Tibial nerve (tissue), 4 donors: Measurements from ENCODE around the gene LYPD5. TPM values are rescaled to one million over a fixed set of nuclear protein-coding genes. Genes with fewer than 3 reads are reported as not detected.

ENCODE experiments used
- DNase-seq, 2 donors: peaks; one replicate each; pipeline ENCODE4 v3.0.0-alpha.2; 2019; ENCODE audit warnings: low spot score in 2 of 2
- H3K27ac ChIP-seq, 4 donors: fragments of 200-600 bp; sonication (generic) in 3 of 4; one replicate each; pipeline ENCODE4 v1.5.1; 2017 to 2019; ENCODE audit warnings: mild to moderate bottlenecking in 1 of 4
- H3K27me3 ChIP-seq, 2 donors: fragments of 200-600 bp; sonication (generic) in 1 of 2; one replicate each; pipeline versions ENCODE4 v1.5.1 to v1.6.0; 2017 to 2019
- H3K36me3 ChIP-seq, 3 donors: fragments of 200-600 bp; sonication (generic); one replicate each; pipeline ENCODE4 v1.5.1; 2018 to 2019
- H3K4me1 ChIP-seq, 4 donors: fragments of 200-600 bp; sonication (generic) in 3 of 4; one replicate each; pipeline ENCODE4 v1.5.1; 2017 to 2019
- H3K4me3 ChIP-seq, 4 donors: fragments of 200-600 bp; sonication (generic) in 3 of 4; one replicate each; pipeline ENCODE4 v1.5.1; 2017 to 2019; ENCODE audit warnings: mild to moderate bottlenecking in 1 of 4, moderate library complexity in 1 of 4
- H3K9me3 ChIP-seq, 4 donors: fragments of 200-600 bp; sonication (generic) in 3 of 4; one replicate each; pipeline ENCODE4 v1.5.1; 2017 to 2019
- EP300 ChIP-seq, 2 donors: sonication (generic); formaldehyde crosslinking; IDR thresholded peaks; one replicate each; pipeline ENCODE4 v1.6.1; 2017; ENCODE audit warnings: antibody characterized with exemption in 2 of 2, mild to moderate bottlenecking in 1 of 2
- POLR2A ChIP-seq, 2 donors: fragments of 450-650 bp; IDR thresholded peaks; one replicate each; pipeline ENCODE4 v1.6.1; 2017; ENCODE audit warnings: antibody characterized with exemption in 2 of 2, mild to moderate bottlenecking in 2 of 2, moderate library complexity in 2 of 2
- WGBS, 2 donors: methylation state at CpG; one replicate each; pipeline ENCODE4 v1.1.5; 2018; 5-methylcytosine and 5-hydroxymethylcytosine counted together
- total RNA-seq, 4 donors: library from RNA; depleted of rRNA; stranded (reverse); fragments of >200 nt; gene quantifications; one replicate each; pipeline ENCODE4 v1.1.0, GENCODE V29; 2016
- TF ChIP-seq, protein P1 (sequence below), 5 experiments: fragments of 200-600 bp in 3 of 5; fragments of 450-650 bp in 2 of 5; sonication (generic) in 3 of 5; IDR thresholded peaks; one replicate each; pipeline ENCODE4 v1.5.1; 2016 to 2019; ENCODE audit warnings: antibody characterized with exemption in 5 of 5, mild to moderate bottlenecking in 3 of 5, moderate library complexity in 2 of 5

The LYPD5 gene
- total RNA-seq, 4 donors from 2014 or later: 0.39 to 2.1 (median 0.53) TPM

DNA sequence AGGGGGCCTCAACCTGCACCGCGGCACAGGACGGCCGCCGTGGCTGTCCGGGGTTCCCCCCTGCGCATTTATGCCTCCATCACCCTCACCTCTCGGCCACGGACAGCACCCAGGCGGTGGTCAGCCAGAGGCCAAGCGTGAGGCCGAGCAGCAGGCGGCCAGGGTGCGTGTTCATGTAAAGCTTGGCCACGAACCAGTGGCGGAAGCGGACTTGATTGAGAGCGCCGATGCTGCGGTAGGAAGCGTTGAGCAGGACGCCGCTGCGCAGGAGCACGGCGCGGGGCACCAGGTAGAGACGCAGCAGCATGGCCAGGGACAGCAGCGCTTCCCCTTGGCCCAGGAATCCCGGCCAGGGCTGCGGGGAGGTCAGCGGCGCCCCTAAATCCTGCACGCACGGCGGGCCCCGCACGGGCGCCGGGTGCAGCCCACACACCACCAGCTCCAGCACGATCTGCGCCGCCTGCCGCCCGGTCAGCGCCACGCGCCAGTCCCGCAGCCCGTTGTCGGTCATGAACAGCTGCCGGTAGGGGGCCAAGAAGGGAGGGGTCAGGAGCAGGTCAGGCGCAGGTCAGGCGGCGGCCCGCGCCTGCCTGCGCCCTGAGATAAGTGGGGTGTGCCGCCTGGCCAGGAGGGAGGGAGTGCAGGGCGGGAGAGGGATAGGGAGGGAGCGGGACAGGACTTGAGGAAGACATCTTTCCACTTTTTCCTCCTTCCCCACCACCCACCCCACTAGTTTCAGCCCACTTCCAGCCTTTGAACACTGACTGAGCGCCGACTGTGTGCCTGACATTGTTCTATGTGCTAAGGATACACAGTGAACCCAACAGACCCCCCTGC, 27.9 kb downstream of the LYPD5 start:
- H3K27ac ChIP-seq: peak overlapping the region in 1 of 4 donors; percentile 35
- 23 to 39% methylated on average over 34 to 43 of the region's 63 CpGs for WGBS, 2 donors
- TF ChIP-seq POLR2A (IDR thresholded peaks at IDR 0.05) (no peak), EP300 (IDR thresholded peaks at IDR 0.05) (no peak)
- TF ChIP-seq, protein P1, sequence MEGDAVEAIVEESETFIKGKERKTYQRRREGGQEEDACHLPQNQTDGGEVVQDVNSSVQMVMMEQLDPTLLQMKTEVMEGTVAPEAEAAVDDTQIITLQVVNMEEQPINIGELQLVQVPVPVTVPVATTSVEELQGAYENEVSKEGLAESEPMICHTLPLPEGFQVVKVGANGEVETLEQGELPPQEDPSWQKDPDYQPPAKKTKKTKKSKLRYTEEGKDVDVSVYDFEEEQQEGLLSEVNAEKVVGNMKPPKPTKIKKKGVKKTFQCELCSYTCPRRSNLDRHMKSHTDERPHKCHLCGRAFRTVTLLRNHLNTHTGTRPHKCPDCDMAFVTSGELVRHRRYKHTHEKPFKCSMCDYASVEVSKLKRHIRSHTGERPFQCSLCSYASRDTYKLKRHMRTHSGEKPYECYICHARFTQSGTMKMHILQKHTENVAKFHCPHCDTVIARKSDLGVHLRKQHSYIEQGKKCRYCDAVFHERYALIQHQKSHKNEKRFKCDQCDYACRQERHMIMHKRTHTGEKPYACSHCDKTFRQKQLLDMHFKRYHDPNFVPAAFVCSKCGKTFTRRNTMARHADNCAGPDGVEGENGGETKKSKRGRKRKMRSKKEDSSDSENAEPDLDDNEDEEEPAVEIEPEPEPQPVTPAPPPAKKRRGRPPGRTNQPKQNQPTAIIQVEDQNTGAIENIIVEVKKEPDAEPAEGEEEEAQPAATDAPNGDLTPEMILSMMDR (IDR thresholded peaks at IDR 0.05): peak; percentile 13 to 58 (median 28)
- no peaks in the 10 kb centered on the region for H3K9me3 ChIP-seq
- no peaks in the 10 kb centered on the region for H3K36me3 ChIP-seq
- H3K4me1 ChIP-seq: peaks cover 0 to 42% (median 21%) of the 10 kb centered on the region in 4 donors
- H3K27me3 ChIP-seq: peaks cover 0 to 18% of the 10 kb centered on the region in 2 donors
- DNase-seq: peak in 1 of 2 donors; percentile 27
- peak overlapping the region in 2 of 4 donors; percentile 9 to 27 for H3K4me3 ChIP-seq

DNA sequence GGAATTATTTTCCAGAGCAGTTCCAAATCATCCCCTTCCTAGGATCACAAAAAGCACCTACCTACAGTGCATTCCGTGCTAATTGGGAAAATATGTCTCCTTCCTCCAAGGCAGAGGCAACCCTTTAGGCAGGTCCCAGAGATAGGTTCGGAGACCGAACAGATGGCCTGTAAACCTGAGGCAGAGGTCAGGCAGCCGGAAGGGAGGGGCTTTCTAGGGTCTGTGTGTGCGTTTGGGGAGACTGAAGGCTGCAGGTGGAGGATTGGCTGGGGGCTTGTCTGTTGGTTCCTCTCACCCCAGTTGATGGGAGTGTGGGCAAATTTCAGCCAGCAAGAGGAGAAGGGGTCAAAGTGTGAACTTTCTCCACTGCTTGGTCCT, 28.5 kb downstream of the LYPD5 start:
- no peak overlapping the region for H3K27ac ChIP-seq
- H3K4me3 ChIP-seq: no peak overlapping the region
- DNase-seq: no peak
- no peaks in the 10 kb centered on the region for H3K36me3 ChIP-seq
- H3K27me3 ChIP-seq: peaks cover 0 to 18% of the 10 kb centered on the region in 2 donors
- no peaks in the 10 kb centered on the region for H3K9me3 ChIP-seq
- 79 to 83% methylated on average over 5 of the region's 5 CpGs for WGBS, 2 donors
- TF ChIP-seq EP300 (IDR thresholded peaks at IDR 0.05) (no peak), POLR2A (IDR thresholded peaks at IDR 0.05) (no peak)
- TF ChIP-seq, protein P1 (IDR thresholded peaks at IDR 0.05): no peak
- H3K4me1 ChIP-seq: peaks cover 0 to 44% (median 20%) of the 10 kb centered on the region in 4 donors

DNA sequence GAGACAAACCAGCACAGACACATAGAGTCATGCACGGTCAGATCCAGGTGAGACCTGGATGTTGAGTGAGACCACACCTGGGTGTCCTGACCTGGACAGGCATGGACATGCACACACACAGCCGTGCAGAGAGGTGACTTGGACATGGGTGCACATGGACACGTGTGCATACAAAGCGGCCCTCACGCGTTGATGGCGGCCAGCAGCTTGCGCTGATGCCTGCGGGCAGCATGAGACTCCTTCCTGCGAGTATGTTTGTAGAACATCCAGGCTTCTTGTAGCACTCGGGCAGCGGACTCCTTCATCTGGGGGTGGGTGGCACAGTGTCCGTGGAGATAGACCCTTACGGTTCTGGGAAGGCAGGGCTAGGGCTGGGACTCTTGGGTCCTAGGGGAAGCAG, 33.0 kb downstream of the LYPD5 start:
- H3K9me3 ChIP-seq: no peaks in the 10 kb centered on the region
- H3K27me3 ChIP-seq: peaks cover 0 to 5% of the 10 kb centered on the region in 2 donors
- no peaks in the 10 kb centered on the region for H3K36me3 ChIP-seq
- 84 to 92% methylated on average over 7 to 14 of the region's 14 CpGs for WGBS, 2 donors
- no peak overlapping the region for H3K27ac ChIP-seq
- peaks cover 0 to 35% (median 15%) of the 10 kb centered on the region in 4 donors for H3K4me1 ChIP-seq
- no peak for DNase-seq
- H3K4me3 ChIP-seq: no peak overlapping the region
- TF ChIP-seq, protein P1 (IDR thresholded peaks at IDR 0.05): no peak

DNA sequence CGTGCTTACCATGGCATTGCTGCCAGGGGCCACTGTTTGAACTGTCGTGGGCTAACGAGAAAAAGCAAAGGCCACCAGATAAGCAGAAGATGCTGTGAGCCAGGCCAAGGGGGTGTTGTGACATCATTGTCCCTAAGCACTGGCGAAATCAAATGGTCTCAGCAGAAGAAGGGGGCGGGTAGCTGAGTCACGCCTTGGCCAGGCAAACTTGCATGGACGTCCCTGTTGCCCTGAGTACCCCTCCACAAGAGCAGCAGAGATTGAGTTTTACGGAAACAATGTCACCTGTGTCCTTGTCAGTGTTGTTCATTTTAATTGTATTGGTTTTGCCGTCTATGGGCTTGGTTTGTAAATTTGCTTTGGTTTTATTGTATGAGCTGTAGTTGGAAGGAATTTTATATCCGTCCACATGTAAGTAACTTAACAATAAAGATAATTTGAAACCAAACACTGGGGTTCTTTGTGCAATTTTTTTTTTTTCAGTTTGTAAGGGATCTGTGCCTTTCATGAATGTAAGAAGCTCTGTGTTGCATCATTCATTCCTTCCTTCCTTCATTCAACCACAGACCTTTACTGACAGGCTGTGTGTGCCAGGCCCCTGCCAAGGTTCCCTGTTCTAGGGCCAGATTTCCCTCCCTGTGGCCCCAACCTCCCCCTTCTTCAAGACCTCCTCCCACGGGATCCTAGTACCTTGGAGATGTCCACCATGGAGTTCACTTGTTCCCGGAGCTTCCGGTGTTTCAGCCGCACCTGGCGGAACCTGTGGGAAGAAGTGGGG, 33.8 kb downstream of the LYPD5 start:
- peak overlapping the region in 1 of 4 donors; percentile 41 for H3K27ac ChIP-seq
- no peaks in the 10 kb centered on the region for H3K27me3 ChIP-seq
- H3K4me1 ChIP-seq: peaks cover 0 to 34% (median 18%) of the 10 kb centered on the region in 4 donors
- 56 to 60% methylated on average over 15 of the region's 15 CpGs for WGBS, 2 donors
- H3K4me3 ChIP-seq: no peak overlapping the region
- TF ChIP-seq, protein P1 (IDR thresholded peaks at IDR 0.05): no peak
- no peak for TF ChIP-seq EP300 (IDR thresholded peaks at IDR 0.05)
- no peak for TF ChIP-seq POLR2A (IDR thresholded peaks at IDR 0.05)
- no peaks in the 10 kb centered on the region for H3K9me3 ChIP-seq
- DNase-seq: no peak
- no peaks in the 10 kb centered on the region for H3K36me3 ChIP-seq

DNA sequence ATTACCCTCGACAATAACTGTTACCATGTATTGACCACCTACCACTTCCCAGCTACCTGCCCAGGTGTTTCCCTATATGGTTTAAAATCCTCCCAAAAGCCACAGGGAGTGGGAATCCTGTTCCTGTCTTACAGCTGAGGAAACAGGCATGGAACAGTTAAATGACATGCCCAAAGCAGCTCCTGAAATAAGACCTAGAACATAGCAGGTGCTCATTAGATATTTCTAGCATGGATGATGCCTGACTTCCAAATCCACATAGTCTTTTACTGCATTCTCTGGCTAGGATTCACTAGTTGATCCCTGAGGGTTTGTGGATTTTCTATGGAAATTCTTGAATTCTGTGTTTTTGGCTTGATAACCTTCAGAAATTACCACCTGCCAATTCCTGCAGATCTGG, 34.4 kb downstream of the LYPD5 start:
- H3K4me3 ChIP-seq: no peak overlapping the region
- 53 to 100% methylated on average over 1 of the region's 1 CpG for WGBS, 2 donors

More for the DNA sequence above, 34.4 kb downstream of the LYPD5 start:
- H3K27ac ChIP-seq: peak overlapping the region in 1 of 4 donors; percentile 41
- no peak for DNase-seq
- no peaks in the 10 kb centered on the region for H3K36me3 ChIP-seq
- H3K27me3 ChIP-seq: no peaks in the 10 kb centered on the region
- no peak for TF ChIP-seq EP300 (IDR thresholded peaks at IDR 0.05)
- TF ChIP-seq, protein P1 (IDR thresholded peaks at IDR 0.05): no peak
- TF ChIP-seq POLR2A (IDR thresholded peaks at IDR 0.05): no peak
- no peaks in the 10 kb centered on the region for H3K9me3 ChIP-seq
- H3K4me1 ChIP-seq: peaks cover 0 to 35% (median 21%) of the 10 kb centered on the region in 4 donors
